ENCODE data around the gene WWTR1. TPM values are rescaled to one million over a fixed set of nuclear protein-coding genes. Genes with fewer than 3 reads are reported as not detected.
A peak's percentile ranks its signal among the peaks of the same experiment; 100 is the strongest.

Gene WWTR1
- total and polyA plus RNA-seq, 4 donors, result 4.5 to 11.8 (median 9.0) TPM

GRCh38 chr3:149476225-149476624 lies 181.6 kb downstream of the WWTR1 start:
- peak overlapping the region; percentile 91 to 94 for H3K27ac ChIP-seq (ENCODE audit: low read depth in 1 of 2, low read length in 2 of 2)
- WGBS, result 23% methylated on average over 4 of the region's 4 CpGs
- no peaks in the 10 kb centered on the region for H3K27me3 ChIP-seq (ENCODE audit: control insufficient read depth in 4 of 4, insufficient read depth in 4 of 4, low read length in 3 of 4)
- H3K9me3 ChIP-seq (ENCODE audit: control insufficient read depth in 4 of 4, low read length in 3 of 4), result no peaks in the 10 kb centered on the region
- peaks cover 8 to 49% (median 27%) of the 10 kb centered on the region in 4 donors for H3K4me1 ChIP-seq (ENCODE audit: control insufficient read depth in 4 of 4, insufficient read depth in 4 of 4, low read length in 3 of 4)
- peak overlapping the region; percentile 69 to 89 (median 83) for H3K4me3 ChIP-seq (ENCODE audit: low read depth in 1 of 3, low read length in 3 of 3)
- no peak for DNase-seq (ENCODE audit: low spot score)
- peaks cover 1 to 6% (median 3%) of the 10 kb centered on the region in 4 donors for H3K36me3 ChIP-seq (ENCODE audit: control insufficient read depth in 4 of 4, insufficient read depth in 3 of 4, low read depth in 1 of 4, low read length in 3 of 4)
- TF ChIP-seq YY1 (IDR thresholded peaks at IDR 0.05), result peak; percentile 96
- peak; percentile 50 for TF ChIP-seq HNF4G (IDR thresholded peaks at IDR 0.05)
- peak; percentile 68 for TF ChIP-seq SP1 (IDR thresholded peaks at IDR 0.05)
- TF ChIP-seq, protein P1, sequence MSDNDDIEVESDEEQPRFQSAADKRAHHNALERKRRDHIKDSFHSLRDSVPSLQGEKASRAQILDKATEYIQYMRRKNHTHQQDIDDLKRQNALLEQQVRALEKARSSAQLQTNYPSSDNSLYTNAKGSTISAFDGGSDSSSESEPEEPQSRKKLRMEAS (IDR thresholded peaks at IDR 0.05), result no peak
- TF ChIP-seq TAF1 (conservative IDR thresholded peaks at IDR 0.05), result peak; percentile 92
- TF ChIP-seq FOXA1 (IDR thresholded peaks at IDR 0.05), result no peak
- TF ChIP-seq EGR1 (IDR thresholded peaks at IDR 0.05; ENCODE audit: low read depth in 2 of 2), result peak in 1 of 2 donors; percentile 90
- TF ChIP-seq ATF3 (IDR thresholded peaks at IDR 0.05), result no peak
- TF ChIP-seq GABPA (IDR thresholded peaks at IDR 0.05 in 1 of 2, conservative IDR thresholded peaks at IDR 0.05 in 1 of 2), result no peak
- TF ChIP-seq HNF4A (conservative IDR thresholded peaks at IDR 0.05), result peak; percentile 85 to 86
- TF ChIP-seq RXRA (IDR thresholded peaks at IDR 0.05), result peak; percentile 64 to 77
- peak in 1 of 2 donors; percentile 50 for TF ChIP-seq JUND (IDR thresholded peaks at IDR 0.05)
- peak; percentile 36 to 62 for TF ChIP-seq RAD21 (IDR thresholded peaks at IDR 0.05)
- no peak for TF ChIP-seq FOXA2 (IDR thresholded peaks at IDR 0.05)
- peak; percentile 77 for TF ChIP-seq REST (IDR thresholded peaks at IDR 0.05)
- no peak for TF ChIP-seq CTCF (IDR thresholded peaks at IDR 0.05; ENCODE audit: low read depth, low read length, missing input control)
- TF ChIP-seq, protein P2, sequence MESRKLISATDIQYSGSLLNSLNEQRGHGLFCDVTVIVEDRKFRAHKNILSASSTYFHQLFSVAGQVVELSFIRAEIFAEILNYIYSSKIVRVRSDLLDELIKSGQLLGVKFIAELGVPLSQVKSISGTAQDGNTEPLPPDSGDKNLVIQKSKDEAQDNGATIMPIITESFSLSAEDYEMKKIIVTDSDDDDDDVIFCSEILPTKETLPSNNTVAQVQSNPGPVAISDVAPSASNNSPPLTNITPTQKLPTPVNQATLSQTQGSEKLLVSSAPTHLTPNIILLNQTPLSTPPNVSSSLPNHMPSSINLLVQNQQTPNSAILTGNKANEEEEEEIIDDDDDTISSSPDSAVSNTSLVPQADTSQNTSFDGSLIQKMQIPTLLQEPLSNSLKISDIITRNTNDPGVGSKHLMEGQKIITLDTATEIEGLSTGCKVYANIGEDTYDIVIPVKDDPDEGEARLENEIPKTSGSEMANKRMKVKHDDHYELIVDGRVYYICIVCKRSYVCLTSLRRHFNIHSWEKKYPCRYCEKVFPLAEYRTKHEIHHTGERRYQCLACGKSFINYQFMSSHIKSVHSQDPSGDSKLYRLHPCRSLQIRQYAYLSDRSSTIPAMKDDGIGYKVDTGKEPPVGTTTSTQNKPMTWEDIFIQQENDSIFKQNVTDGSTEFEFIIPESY (IDR thresholded peaks at IDR 0.05), result peak; percentile 62
- peak; percentile 10 for TF ChIP-seq NR2F2 (IDR thresholded peaks at IDR 0.05)
- H3K9ac ChIP-seq (ENCODE audit: low read depth in 1 of 2, low read length in 2 of 2), result peak overlapping the region; percentile 87 to 99

All from liver (tissue), 9 donors.